Activated gamma-delta T cell (primary cell): ENCODE measurements around the gene PHACTR4.
A peak's percentile ranks its signal among the peaks of the same experiment; 100 is the strongest.
"Not testable (repeated sequence)": the region's sequence is repeated elsewhere in the genome, so short reads cannot be mapped to it uniquely, and the experiment has no call there.

Experiments
- DNase-seq: peaks from one replicate; lab custom pipeline; 2025; lab: John Stamatoyannopoulos, UW

PHACTR4 gene

GRCh38 chr1:28501925-28502324 is 132.4 kb downstream of the PHACTR4 start:
- no peak for DNase-seq

- DNase-seq: no peak
These were observed 133.6 kb downstream of the PHACTR4 start for GRCh38 chr1:28503117-28503516.

GRCh38 chr1:28505406-28506187 is 136.1 kb downstream of the PHACTR4 start, which contains the start of gene RCC1:
RCC1 (plus strand) TSS chr1:28506043; CDS start chr1:28529867, 23,824 bp downstream.
- DNase-seq: peak; percentile 51

- DNase-seq: no peak
These were observed 137.3 kb downstream of the PHACTR4 start for GRCh38 chr1:28506907-28507246.

- no peak for DNase-seq
These were observed 137.7 kb downstream of the PHACTR4 start for GRCh38 chr1:28507247-28507645.

- no peak for DNase-seq
These were observed 138.3 kb downstream of the PHACTR4 start for GRCh38 chr1:28507646-28508434.

GRCh38 chr1:28508435-28508754 is 138.9 kb downstream of the PHACTR4 start:
- no peak for DNase-seq

GRCh38 chr1:28509705-28510272 is 140.2 kb downstream of the PHACTR4 start:
- DNase-seq: no peak

- DNase-seq: no peak
These were observed 140.9 kb downstream of the PHACTR4 start for GRCh38 chr1:28510273-28510969.

GRCh38 chr1:28510970-28511440 is 141.5 kb downstream of the PHACTR4 start:
- no peak for DNase-seq

GRCh38 chr1:28512058-28512611 is 142.6 kb downstream of the PHACTR4 start:
- DNase-seq: no peak

- DNase-seq: not testable (repeated sequence)
These were observed 144.9 kb downstream of the PHACTR4 start for GRCh38 chr1:28514445-28514933.

GRCh38 chr1:28516518-28516956 is 147.0 kb downstream of the PHACTR4 start:
- no peak for DNase-seq

- no peak for DNase-seq
These were observed 148.1 kb downstream of the PHACTR4 start for GRCh38 chr1:28517649-28517999.

GRCh38 chr1:28518000-28518744 is 148.6 kb downstream of the PHACTR4 start:
- peak; percentile 75 for DNase-seq

- DNase-seq: no peak
These were observed 149.3 kb downstream of the PHACTR4 start for GRCh38 chr1:28518745-28519341.

GRCh38 chr1:28519946-28520725 is 150.6 kb downstream of the PHACTR4 start:
- no peak for DNase-seq

- not testable (repeated sequence) for DNase-seq
These were observed 151.3 kb downstream of the PHACTR4 start for GRCh38 chr1:28520796-28521195.

GRCh38 chr1:28521502-28522164 is 152.1 kb downstream of the PHACTR4 start:
- DNase-seq: no peak
